ENCODE measurements around the gene PTGR2.
"Not testable (repeated sequence)": the region's sequence is repeated elsewhere in the genome, so short reads cannot be mapped to it uniquely, and the experiment has no call there.

PTGR2 gene

DNA sequence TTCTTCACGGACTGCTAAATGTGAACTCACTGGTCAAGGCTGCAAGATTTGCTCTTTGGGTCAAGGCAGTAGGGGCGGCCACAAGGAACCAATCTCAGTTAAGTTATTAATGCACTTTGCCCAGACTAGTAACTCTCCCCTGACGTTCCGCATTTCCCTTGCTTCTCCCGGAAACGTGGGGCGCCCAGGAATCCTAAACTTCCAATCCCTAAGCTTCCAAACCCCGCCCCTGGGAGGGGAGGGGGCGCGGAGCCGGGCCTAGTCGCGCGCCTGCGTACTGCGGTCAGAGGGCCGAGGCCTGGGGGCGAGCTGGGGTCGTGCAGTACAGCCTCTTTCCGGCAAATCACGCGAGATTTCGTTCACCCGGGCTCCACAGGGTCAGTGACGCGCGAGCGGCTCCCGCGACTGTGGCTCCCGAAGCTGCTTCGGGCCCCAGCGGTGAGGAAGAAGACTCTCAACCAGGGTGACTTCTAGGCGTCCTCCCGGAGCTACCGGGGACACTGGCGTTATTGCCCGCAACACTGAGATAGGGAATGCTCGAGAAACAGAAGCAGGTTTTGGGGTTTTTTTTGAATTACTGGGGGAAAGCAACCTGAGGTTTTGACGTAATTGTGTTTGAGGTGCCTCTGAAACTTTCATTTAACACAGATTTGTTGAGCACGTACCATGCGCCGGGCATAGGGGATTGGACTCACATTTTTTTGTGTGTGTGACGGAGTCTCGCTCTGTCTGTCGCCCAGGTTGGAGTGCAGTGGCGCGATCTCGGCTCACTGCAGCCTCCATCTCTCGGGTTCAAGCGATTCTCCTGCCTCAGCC is at the start of gene PTGR2:
Gene PTGR2, plus strand, starts transcription at position 265 of the 816 bp plus-strand sequence. CDS start 7,032 bp downstream, outside the sequence.
- DNase-seq: peak; percentile 90

DNA sequence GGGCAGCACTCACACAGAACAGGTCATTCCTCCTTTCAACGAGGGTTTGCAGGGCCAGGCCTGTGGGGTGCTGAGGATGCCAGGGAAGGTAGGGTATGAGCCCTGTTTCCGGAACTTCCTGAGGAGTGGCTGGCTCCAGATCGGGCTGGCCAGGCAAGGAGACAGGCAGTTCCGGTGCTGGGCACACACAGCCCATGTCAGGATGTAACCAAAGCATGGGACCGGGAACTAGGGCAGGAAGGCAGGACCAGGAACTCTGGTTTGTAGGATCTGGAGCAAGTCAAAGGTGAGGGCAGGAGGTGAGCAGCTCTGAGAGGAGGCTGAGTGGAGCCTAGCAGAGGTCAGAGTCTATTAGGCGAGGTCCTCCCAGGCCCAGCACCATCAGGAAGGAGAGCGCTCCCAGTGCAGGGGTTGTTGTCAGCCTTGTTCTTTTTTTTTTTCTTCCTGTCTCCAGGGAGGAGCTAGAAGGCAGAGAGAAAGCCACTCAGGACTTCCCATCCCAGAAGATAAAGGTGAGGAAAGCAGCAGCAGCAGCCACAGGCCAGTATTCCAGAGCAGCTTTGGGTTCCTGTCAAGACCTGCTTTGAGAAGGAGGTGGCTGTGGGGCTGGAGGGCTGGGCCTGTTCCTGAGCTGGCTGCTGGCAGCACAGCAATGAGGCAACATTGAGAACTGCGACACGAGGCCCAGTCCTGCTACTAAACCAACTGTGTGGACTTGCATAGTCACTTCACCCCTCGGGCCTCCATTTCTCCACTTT is 49.0 kb upstream of the PTGR2 start:
- DNase-seq: no peak

- no peak for DNase-seq
Measured at GRCh38 chr14:73804636-73805035, 47.0 kb upstream of the PTGR2 start.

DNA sequence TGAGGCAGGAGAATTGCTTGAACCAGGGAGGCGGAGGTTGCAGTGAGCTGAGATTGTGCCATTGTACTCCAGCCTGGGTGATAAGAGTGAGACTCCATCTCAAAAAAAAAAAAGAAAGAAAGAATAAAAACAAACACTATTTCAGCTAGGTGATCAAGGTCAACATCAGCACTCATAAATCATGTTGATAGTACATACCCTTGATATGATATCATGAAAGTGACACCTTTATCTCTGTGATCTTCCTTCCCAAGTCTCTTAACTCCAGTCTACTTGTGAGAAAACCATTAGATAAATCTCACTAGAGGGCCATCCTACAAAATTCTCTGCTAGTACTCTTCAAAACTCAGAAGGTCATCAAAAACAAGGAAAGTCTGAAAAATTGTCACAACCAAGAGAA is 44.2 kb upstream of the PTGR2 start:
- DNase-seq: no peak

GRCh38 chr14:73809391-73809790 is 42.2 kb upstream of the PTGR2 start:
- DNase-seq: no peak

DNA sequence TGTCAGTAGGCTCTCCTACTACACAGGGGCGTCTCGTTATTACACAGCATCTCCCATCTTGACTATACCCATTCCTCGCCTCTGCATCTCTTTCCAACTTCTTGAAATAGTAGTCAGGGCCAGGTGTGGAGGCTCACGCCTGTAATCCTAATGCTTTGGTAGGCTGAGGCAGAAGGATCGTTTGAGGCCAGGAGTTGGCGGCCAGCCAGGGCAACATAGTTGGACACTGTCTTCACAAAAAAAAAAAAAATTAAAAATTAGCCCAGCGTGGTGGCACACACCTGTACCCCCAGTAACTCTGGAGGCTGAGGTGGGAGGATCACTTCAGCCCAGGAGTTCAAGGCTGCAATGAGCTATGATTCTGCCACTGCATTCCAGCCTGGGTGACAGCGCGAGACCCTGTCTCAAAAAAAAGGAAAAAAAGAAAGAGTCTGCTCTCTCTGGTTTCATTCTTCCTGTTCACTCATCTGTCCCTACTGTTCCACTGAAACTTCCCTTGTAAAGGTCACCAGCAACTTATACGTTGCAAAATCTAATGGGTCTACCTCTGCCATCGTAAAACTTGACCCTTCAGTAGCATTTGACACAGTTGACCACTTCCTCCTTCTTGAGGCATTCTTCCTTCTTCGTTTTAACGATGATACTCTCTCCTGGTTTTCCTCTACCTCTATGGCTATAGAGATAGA is 41.0 kb upstream of the PTGR2 start:
- DNase-seq: no peak

- DNase-seq: no peak
Measured at GRCh38 chr14:73811164-73811503, 40.5 kb upstream of the PTGR2 start.

DNA sequence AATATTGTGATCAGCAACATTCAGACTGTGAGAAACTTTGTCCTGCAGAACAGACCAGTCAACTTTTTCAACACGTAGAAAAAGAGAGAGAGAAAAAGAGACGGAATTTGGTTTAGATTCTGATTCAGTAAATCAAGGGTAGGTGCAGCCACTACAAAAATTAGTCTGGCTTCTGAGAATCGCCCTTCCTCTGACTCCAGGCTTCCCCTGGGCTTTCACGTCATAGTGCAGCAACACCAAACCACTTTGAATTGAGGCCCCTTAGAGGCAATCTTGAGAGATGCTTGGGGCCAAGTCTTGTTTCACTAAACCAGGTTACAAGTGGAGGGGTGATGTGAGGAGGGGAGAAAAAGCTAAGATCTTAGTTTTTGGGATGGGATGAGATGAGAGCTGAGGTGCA is 37.5 kb upstream of the PTGR2 start:
- no peak for DNase-seq

DNA sequence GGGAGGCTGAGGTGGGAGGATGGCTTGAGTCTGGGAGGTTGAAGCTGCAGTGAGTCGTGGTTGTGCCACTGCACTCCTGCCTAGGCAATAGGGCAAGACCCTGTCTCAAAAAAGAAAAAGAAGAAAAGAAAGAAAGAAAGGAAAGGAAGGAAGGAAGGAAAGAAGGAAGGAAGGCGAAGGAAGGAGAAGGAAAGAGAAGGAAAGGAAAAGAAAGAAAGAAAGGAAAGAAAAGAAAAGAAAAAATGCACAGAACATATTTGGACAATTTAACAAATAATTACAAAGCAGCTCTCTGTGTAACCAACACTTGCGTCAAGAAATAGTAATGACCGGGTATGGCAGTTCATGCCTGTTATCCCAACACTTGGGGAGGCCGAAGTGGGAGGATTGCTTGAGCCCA is 35.8 kb upstream of the PTGR2 start:
- DNase-seq: no peak

DNA sequence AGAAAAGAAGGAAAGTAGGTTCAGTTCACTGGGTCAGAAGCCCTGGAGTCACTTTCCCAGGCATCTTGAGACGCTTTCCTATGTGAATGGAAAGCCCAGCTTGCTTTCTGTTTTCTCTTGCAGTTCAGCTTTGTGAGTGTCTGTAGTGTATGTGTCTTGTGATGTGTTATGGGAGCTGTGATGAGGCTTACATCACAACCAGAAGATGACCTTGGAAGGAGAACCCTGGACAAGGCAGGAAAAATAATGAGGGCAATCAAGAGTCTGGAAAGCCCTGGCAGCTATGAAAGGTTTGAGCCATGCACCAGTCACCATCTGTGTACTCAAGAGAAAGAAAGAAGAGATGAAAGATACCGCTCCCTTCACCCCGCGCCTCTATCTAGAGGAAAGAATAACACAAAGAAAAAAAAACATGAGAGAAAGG is 35.2 kb upstream of the PTGR2 start:
- DNase-seq: no peak

- no peak for DNase-seq
Measured at GRCh38 chr14:73817020-73817655, 34.5 kb upstream of the PTGR2 start.

DNA sequence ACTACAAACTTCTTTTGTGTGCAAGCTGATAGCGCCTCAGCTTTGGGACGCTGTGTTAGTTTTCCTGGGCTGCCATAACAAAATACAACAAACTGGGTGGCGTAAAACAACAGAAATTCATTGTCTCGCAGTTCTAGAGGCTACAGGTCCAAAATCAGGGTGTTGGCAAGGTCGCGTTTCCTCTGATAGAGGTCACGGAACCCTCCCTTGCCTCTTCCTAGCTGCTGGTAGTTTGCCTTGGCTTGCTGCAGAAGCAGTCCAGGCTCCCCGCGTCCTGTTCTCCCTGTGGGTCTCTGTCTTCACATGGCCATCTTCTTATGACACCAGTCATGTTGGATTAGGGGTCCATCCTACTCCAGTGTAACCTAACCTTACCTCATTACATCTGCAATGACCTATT is 32.8 kb upstream of the PTGR2 start:
- DNase-seq: no peak

DNA sequence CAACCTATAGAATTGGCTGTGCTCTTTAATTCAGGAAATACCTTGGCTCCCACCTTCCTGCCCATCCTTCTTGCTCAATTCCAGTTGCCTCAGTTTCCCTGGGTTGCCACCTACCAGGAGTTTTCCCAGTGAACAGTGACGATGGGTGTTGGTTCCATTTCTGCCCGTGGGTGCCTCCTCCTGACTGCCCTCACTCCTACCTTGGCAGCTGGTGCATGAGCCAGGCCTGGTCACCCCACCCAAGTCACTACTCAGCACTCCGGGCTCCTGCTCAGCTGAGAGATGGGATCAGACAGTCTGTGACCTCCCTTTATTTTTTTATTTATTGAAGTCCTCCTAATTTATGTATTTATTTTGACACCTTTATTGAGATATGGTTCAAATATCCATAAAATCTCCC is 31.0 kb upstream of the PTGR2 start:
- no peak for DNase-seq

DNA sequence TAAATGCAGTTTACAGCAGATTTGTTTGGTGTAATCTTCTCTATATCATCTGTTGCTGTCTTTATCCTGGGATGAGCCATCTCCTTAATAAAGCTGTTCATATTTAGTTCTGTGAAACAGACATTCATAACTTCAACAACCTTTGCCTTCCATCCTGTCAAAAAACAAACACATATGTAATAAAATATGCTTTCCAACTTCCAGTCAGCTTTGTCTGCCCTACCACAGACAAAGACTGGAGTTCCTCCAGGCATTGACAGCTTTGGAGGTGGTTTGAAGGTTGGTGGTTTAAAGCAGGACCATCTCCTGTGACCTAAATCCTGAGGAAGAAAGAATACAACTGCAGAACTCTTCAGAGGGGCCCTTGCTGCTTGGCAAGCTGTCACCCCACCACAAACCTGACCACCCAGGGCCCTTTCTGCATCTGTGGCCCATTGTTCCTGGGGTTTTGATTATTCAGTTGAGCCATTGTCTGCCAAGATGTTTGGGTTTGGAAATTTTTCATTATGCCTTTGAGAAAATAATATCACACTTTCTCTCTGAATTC is 28.2 kb upstream of the PTGR2 start:
- no peak for DNase-seq

- DNase-seq: no peak
Measured at GRCh38 chr14:73824127-73824526, 27.5 kb upstream of the PTGR2 start.

DNA sequence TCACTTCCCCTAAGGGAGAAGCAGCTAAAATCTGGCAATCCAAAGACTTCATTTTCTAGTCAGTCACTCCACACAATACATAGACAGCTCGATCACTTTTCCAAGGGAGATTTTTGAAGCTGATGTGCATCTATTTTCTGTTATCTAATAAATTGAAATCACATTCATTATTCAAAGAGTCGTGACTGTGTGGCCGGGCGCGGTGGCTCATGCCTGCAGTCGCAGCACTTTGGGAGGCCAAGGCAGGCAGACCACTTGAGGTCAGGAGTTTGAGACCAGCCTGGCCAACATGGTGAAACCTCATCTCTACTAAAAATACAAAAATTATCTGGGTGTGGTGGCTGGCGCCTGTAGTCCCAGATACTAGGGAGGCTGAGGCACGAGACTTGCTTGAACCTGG is 27.1 kb upstream of the PTGR2 start:
- DNase-seq: no peak

DNA sequence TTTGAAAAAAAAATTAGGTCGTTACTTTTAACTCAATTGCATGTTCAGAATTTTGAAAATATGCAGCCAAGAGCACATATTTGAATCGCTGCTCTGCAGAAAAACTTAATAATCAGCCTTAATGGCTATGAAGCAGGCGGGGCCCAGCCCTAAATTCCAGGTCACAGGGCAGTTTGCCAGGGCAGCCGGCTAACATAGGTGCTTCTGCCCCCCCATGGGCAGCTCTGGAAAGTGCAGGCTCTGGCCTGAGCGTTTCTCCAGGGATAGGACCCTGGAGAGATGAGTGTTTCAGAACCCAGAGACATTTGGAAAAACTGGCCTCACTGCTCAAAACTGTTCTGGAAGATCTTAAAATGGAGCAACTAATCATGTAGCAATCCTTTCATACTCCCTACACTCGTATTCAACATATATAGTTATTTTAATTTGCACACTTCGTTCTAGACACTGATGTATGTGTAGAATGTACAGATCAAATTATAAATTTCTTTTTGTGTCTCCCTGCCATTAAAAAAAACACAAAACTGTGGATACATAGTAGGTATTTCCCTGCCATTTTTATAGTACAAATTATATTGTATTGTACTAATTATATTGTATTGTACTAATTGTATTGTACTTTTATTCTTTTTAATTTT is 26.0 kb upstream of the PTGR2 start:
- DNase-seq: peak; percentile 61

GRCh38 chr14:73827190-73827589 is 24.4 kb upstream of the PTGR2 start:
- DNase-seq: not testable (repeated sequence)

DNA sequence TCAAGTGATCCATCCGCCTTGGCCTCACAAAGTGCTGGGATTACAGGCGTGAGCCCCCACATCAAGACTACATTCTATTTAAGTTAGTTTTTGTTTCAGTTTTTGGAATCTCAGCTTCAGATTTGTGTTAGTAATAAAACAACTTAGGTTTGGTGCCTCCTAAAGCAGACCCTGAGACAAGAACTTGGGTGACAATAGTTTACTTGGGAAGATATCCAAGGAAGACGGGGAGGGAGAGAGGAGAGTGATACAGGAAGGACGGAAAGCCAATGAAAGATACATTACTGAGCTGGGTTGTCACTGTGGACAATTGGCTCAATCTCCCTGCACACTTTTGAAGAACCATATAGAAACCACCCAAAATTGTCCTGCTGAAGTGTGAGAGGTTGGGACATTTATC is 22.6 kb upstream of the PTGR2 start:
- DNase-seq: no peak

DNA sequence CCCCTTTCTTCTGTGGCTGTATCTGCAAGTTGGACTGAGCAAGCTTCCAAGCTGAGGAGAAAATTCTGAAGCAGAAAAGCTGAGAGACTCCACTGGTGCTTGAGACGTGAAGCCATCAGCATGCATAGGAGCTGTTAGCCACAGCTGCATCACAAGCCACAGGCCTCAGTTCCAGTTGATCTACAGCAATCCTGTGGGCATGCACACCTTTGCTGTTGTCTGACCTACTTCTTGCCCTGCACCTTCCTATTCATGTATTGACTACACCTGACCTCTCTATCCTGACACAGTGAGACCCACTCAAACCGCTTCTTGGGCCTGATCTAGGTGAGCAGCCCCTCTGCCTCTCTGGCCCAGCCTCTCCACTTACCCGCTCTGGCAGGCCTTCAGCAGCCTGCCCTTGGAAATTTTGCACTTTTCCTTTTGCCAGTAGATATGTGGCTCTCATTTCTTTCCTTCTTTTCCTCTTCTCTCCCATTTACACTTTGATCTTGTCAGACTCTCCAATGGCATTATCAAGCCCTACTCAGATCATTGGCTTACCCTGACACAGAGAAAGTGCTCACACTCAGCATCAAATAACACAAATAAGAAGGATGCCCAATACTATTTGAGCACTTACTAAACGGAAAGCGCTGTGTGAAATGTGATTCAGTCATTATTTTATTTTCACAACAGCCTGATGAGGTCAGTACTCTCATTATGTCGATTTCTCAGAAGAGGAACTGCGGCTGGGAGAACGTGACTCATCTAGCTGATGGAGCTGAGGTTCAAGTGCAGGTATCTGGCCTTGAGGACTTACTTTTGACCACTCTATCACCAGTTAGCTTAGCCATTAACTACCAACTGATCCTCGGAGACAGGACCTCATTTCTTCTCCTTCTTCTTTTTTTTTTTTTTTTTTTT is 21.9 kb upstream of the PTGR2 start:
- DNase-seq: no peak

- no peak for DNase-seq
Measured at GRCh38 chr14:73833034-73833433, 18.6 kb upstream of the PTGR2 start.
